Pancreas (tissue), 10 donors: ENCODE measurements around the gene SEMA5A. TPM values are rescaled to one million over a fixed set of nuclear protein-coding genes. Genes with fewer than 3 reads are reported as not detected.

Experiments used
- ATAC-seq, 4 donors: fragments of 200-7000 bp; cut with Tn5 transposase; one replicate each; pipeline versions ENCODE4 v1.8.0 to v1.9.1; 2020; ENCODE audit warnings: mild to moderate bottlenecking in 4 of 4, moderate library complexity in 4 of 4
- DNase-seq, 6 donors: peaks; one replicate each; pipeline ENCODE4 v3.0.0-alpha.2; 2020
- FAIRE-seq: peaks from 2 replicates; lab custom pipeline; 2012; peaks lifted over from hg19 to GRCh38; lab: Jason Lieb, UNC
- H3K27ac ChIP-seq, 4 donors: fragments of 200-600 bp; sonication (generic); 1 replicate in 3 of 4; 2 replicates in 1 of 4; pipeline versions ENCODE4 v1.5.0 to v1.8.0; 2020
- H3K27me3 ChIP-seq, 4 donors: fragments of 200-600 bp; one replicate each; pipeline ENCODE4 v1.8.0; 2021
- H3K36me3 ChIP-seq, 3 donors: fragments of 200-600 bp; sonication (generic) in 1 of 3; one replicate each; pipeline versions ENCODE4 v1.5.0 to v1.8.0; 2020 to 2021
- H3K4me1 ChIP-seq, 3 donors: fragments of 200-600 bp; one replicate each; pipeline ENCODE4 v1.8.0; 2021
- H3K4me3 ChIP-seq, 4 donors: fragments of 200-600 bp; sonication (generic) in 2 of 4; one replicate each; pipeline versions ENCODE4 v1.5.0 to v1.8.0; 2020 to 2021
- H3K9me3 ChIP-seq, 4 donors: fragments of 200-600 bp; one replicate each; pipeline ENCODE4 v1.8.0; 2021
- CTCF ChIP-seq, 4 donors: fragments of 200-600 bp; sonication (generic) in 3 of 4; IDR thresholded peaks; one replicate each; pipeline versions ENCODE4 v1.5.0 to v1.8.0; 2021; ENCODE audit warnings: antibody characterized with exemption in 4 of 4
- WGBS, 2 donors: extraction: QIAGEN DNeasy Blood & Tissue Kit; methylation state at CpG; one replicate each; pipeline ENCODE4 v1.1.7; 2013; 5-methylcytosine and 5-hydroxymethylcytosine counted together
- intact Hi-C, 3 donors: fragments of 100-400 bp; cut with DNase I; formaldehyde crosslinking; loops; one replicate each; pipeline versions ENCODE4 v1.11.1 to v1.14.2; 2022
- polyA plus RNA-seq, 2 donors: library from polyadenylated mRNA; stranded (reverse); fragments of 200-250 nt; gene quantifications; one replicate each; pipeline ENCODE4 v1.2.3, GENCODE V29; 2013
- total RNA-seq, 6 donors: library from RNA; stranded (reverse); fragmentation: NEBNext Ultra II Directional in 4 of 6; extraction: Animal tissue kit (Norgen Biotek cat#: 25700) in 4 of 6; gene quantifications; one replicate each; pipeline versions ENCODE4 v1.2.1 to v1.2.4, GENCODE V29; 2021 to 2023
- donor health status: healthy with polysubstance abuse.
- donor health status: DM: no; HTN: no; CAD: no; lungs with moderate emphysema.
- donor health status: DM: no; HTN: no; CAD: no.
- donor health status: control.
- donor health status: control.
- donor health status: Bipolar disorder and iron deficiency.
- donor health status: DM: yes; HTN: yes; CAD: no.
- donor health status: DM: no; HTN: no; CAD: no.
- donor health status: DM: no; HTN: no; CAD: no.
- donor health status: DM: yes; HTN: yes; CAD: no.

Gene SEMA5A
- total and polyA plus RNA-seq, 8 donors, result 0.91 to 14.0 (median 6.4) TPM

GRCh38 chr5:9502050-9502834 lies 43.6 kb downstream of the SEMA5A start:
- H3K27ac ChIP-seq, result no peak overlapping the region
- DNase-seq, result no peak
- TF ChIP-seq CTCF (IDR thresholded peaks at IDR 0.05), result no peak
- H3K36me3 ChIP-seq, result no peaks in the 10 kb centered on the region
- intact Hi-C loops, result loop anchor here in 1 of 3 donors (10.0 kb wide), 1 partner anchor 137 kb away; no protein-coding TSS in a partner anchor
- H3K4me1 ChIP-seq, result peaks cover 0 to 3% (median 0%) of the 10 kb centered on the region in 3 donors
- ATAC-seq, result no peak
- no peaks in the 10 kb centered on the region for H3K27me3 ChIP-seq
- no peaks in the 10 kb centered on the region for H3K9me3 ChIP-seq
- no peak overlapping the region for H3K4me3 ChIP-seq
- no peak for FAIRE-seq
- 93 to 97% methylated on average over 4 of the region's 4 CpGs for WGBS, 2 donors

GRCh38 chr5:9500625-9501024 lies 45.2 kb downstream of the SEMA5A start:
- DNase-seq (no peak), ATAC-seq (no peak), FAIRE-seq (no peak)
- H3K36me3 ChIP-seq, result no peaks in the 10 kb centered on the region
- no peak for TF ChIP-seq CTCF (IDR thresholded peaks at IDR 0.05)
- peaks cover 0 to 3% (median 0%) of the 10 kb centered on the region in 3 donors for H3K4me1 ChIP-seq
- H3K27ac ChIP-seq, result no peak overlapping the region
- 76 to 80% methylated on average over 2 of the region's 2 CpGs for WGBS, 2 donors
- H3K27me3 ChIP-seq, result no peaks in the 10 kb centered on the region
- no peaks in the 10 kb centered on the region for H3K9me3 ChIP-seq
- intact Hi-C loops, result loop anchor here in 1 of 3 donors (10.0 kb wide), 1 partner anchor 136 kb away; no protein-coding TSS in a partner anchor
- H3K4me3 ChIP-seq, result no peak overlapping the region

- Histone ChIP-seq H3K27ac (no peak overlapping the region), H3K4me1 (peaks cover 0 to 3% (median 0%) of the 10 kb centered on the region in 3 donors), H3K36me3 (no peaks in the 10 kb centered on the region), H3K27me3 (no peaks in the 10 kb centered on the region), H3K9me3 (no peaks in the 10 kb centered on the region), H3K4me3 (no peak overlapping the region)
- WGBS, 2 donors, result 83 to 88% methylated on average over 4 of the region's 4 CpGs
- FAIRE-seq (no peak), DNase-seq (no peak), ATAC-seq (no peak)
- TF ChIP-seq CTCF (IDR thresholded peaks at IDR 0.05), result no peak
- intact Hi-C loops, result loop anchor here in 1 of 3 donors (10.0 kb wide), 1 partner anchor 135 kb away; no protein-coding TSS in a partner anchor
These were observed 45.7 kb downstream of the SEMA5A start for GRCh38 chr5:9500193-9500592.

- H3K4me3 ChIP-seq, result no peak overlapping the region
- TF ChIP-seq CTCF (IDR thresholded peaks at IDR 0.05), result no peak
- DNase-seq (no peak), ATAC-seq (no peak), FAIRE-seq (no peak)
- WGBS, 2 donors, result 90 to 97% methylated on average over 1 of the region's 1 CpG
- H3K4me1 ChIP-seq, result peaks cover 0 to 3% (median 0%) of the 10 kb centered on the region in 3 donors
- no peak overlapping the region for H3K27ac ChIP-seq
- H3K36me3 ChIP-seq, result no peaks in the 10 kb centered on the region
- intact Hi-C loops, result no loop called here
- no peaks in the 10 kb centered on the region for H3K27me3 ChIP-seq
- H3K9me3 ChIP-seq, result no peaks in the 10 kb centered on the region
These were observed 46.4 kb downstream of the SEMA5A start for GRCh38 chr5:9499498-9499876.
